Parathyroid adenoma (tissue), 2 donors: ENCODE measurements around the gene IL17REL.

Experiments
- H2AFZ ChIP-seq: fragments of 300-600 bp; sonication (generic); one replicate; pipeline ENCODE4 v1.7.0; 2017; ENCODE audit warnings: antibody characterized with exemption, mild to moderate bottlenecking
- H3K27ac ChIP-seq: fragments of 300-600 bp; sonication (generic); one replicate; pipeline ENCODE4 v1.7.0; 2017
- H3K27me3 ChIP-seq: fragments of 300-600 bp; sonication (generic); one replicate; pipeline ENCODE4 v1.7.0; 2017; ENCODE audit warnings: low read length; ENCODE audit not compliant: control insufficient read depth, insufficient read depth
- H3K36me3 ChIP-seq: fragments of 300-600 bp; sonication (generic); one replicate; pipeline ENCODE4 v1.7.0; 2017; ENCODE audit warnings: low read length; ENCODE audit not compliant: control insufficient read depth, insufficient read depth
- H3K4me1 ChIP-seq: fragments of 300-600 bp; sonication (generic); one replicate; pipeline ENCODE4 v1.7.0; 2017; ENCODE audit warnings: control low read depth
- H3K4me2 ChIP-seq: fragments of 300-600 bp; sonication (generic); one replicate; pipeline ENCODE4 v1.7.0; 2017; ENCODE audit warnings: low read length
- H3K4me3 ChIP-seq: fragments of 300-600 bp; sonication (generic); one replicate; pipeline ENCODE4 v1.7.0; 2017; ENCODE audit warnings: low read depth, low read length
- H3K79me2 ChIP-seq: fragments of 300-600 bp; sonication (generic); one replicate; pipeline ENCODE4 v1.7.0; 2017; ENCODE audit warnings: control low read depth
- H3K9ac ChIP-seq: fragments of 300-600 bp; sonication (generic); one replicate; pipeline ENCODE4 v1.7.0; 2017; ENCODE audit warnings: mild to moderate bottlenecking
- H3K9me3 ChIP-seq: fragments of 300-600 bp; sonication (generic); one replicate; pipeline ENCODE4 v1.7.0; 2017; ENCODE audit warnings: low read length; ENCODE audit not compliant: control insufficient read depth
- TF ChIP-seq, protein P1 (sequence below): fragments of 300-600 bp; sonication (generic); IDR thresholded peaks from one replicate; pipeline ENCODE4 v1.7.0; 2017; ENCODE audit warnings: antibody characterized with exemption, mild to moderate bottlenecking
- donor health status: primary hyperparathyroidism.

The IL17REL gene

DNA sequence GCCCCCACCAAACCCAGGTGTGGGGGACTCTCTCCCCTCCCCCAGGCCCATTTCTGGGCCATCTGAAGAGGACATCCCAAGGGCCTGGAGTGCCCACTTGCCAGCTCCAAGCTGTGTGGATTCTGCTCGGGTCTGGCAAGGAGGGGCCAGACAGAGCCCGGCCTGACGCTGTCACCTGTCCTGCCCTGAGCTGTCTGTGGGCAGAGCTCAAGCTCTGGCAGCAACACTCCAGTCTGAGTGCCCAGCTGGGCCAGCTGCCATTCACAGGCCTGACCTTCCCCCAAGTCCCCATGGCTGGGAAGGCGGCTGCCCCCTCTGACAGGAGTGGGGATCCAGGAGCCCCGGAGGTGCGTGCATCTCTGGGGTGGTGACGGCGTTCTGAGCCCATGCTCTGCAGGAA is 58.2 kb downstream of the IL17REL start:
- TF ChIP-seq, protein P1, sequence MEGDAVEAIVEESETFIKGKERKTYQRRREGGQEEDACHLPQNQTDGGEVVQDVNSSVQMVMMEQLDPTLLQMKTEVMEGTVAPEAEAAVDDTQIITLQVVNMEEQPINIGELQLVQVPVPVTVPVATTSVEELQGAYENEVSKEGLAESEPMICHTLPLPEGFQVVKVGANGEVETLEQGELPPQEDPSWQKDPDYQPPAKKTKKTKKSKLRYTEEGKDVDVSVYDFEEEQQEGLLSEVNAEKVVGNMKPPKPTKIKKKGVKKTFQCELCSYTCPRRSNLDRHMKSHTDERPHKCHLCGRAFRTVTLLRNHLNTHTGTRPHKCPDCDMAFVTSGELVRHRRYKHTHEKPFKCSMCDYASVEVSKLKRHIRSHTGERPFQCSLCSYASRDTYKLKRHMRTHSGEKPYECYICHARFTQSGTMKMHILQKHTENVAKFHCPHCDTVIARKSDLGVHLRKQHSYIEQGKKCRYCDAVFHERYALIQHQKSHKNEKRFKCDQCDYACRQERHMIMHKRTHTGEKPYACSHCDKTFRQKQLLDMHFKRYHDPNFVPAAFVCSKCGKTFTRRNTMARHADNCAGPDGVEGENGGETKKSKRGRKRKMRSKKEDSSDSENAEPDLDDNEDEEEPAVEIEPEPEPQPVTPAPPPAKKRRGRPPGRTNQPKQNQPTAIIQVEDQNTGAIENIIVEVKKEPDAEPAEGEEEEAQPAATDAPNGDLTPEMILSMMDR = no peak
- Histone ChIP-seq H3K4me1 (peaks cover 3% of the 10 kb centered on the region), H3K4me2 (no peak overlapping the region), H3K79me2 (no peaks in the 10 kb centered on the region), H3K36me3 (no peaks in the 10 kb centered on the region), H2AFZ (no peak overlapping the region), H3K9me3 (no peaks in the 10 kb centered on the region), H3K9ac (no peak overlapping the region), H3K27ac (peak overlapping the region; percentile 56), H3K4me3 (no peak overlapping the region), H3K27me3 (no peaks in the 10 kb centered on the region)

DNA sequence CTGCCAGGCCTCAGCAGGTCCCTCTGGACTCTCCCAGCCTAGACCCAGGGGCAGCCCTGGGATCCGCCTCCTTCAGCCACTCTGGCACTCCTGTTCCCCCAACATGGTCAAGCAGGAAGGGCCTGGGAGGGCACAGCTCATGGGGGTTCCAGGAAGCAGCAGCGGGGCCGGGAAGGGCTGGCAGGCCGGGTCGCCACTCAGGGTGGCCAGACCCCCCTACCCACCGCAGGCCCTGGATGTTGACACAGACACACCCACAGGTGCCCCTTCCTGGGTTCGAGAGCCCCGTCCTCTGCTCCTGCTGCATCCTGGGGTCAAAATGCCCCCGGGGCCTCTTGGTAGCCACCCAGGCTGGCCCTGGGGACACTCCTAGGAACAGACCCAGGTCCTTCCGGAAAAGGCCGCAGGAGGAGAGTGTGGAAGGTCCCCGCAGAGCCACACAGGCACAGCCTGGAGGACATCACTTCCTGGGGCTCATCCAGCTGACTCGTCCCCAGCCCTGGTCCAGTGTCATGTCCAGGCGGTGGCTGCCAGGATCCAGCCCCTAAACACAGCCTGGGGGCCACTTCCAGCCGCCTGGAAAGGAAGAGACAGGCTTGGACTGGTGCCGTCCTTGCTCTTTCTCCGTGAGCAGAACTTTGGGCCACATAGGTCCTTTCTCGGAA is 58.8 kb downstream of the IL17REL start:
- TF ChIP-seq, protein P1 = no peak
- no peaks in the 10 kb centered on the region for H3K27me3 ChIP-seq
- H2AFZ ChIP-seq = no peak overlapping the region
- no peaks in the 10 kb centered on the region for H3K79me2 ChIP-seq
- H3K4me2 ChIP-seq = no peak overlapping the region
- H3K4me1 ChIP-seq = peaks cover 7% of the 10 kb centered on the region
- H3K4me3 ChIP-seq = no peak overlapping the region
- no peak overlapping the region for H3K9ac ChIP-seq
- no peaks in the 10 kb centered on the region for H3K36me3 ChIP-seq
- peak overlapping the region; percentile 56 for H3K27ac ChIP-seq
- H3K9me3 ChIP-seq = no peaks in the 10 kb centered on the region

GRCh38 chr22:49953027-49953679 is 59.4 kb downstream of the IL17REL start:
- Histone ChIP-seq H3K79me2 (no peaks in the 10 kb centered on the region), H2AFZ (no peak overlapping the region), H3K4me2 (no peak overlapping the region), H3K4me3 (no peak overlapping the region), H3K9me3 (no peaks in the 10 kb centered on the region), H3K9ac (no peak overlapping the region), H3K4me1 (peaks cover 8% of the 10 kb centered on the region), H3K36me3 (no peaks in the 10 kb centered on the region), H3K27ac (peak overlapping the region; percentile 56), H3K27me3 (no peaks in the 10 kb centered on the region)
- TF ChIP-seq, protein P1 = no peak

DNA sequence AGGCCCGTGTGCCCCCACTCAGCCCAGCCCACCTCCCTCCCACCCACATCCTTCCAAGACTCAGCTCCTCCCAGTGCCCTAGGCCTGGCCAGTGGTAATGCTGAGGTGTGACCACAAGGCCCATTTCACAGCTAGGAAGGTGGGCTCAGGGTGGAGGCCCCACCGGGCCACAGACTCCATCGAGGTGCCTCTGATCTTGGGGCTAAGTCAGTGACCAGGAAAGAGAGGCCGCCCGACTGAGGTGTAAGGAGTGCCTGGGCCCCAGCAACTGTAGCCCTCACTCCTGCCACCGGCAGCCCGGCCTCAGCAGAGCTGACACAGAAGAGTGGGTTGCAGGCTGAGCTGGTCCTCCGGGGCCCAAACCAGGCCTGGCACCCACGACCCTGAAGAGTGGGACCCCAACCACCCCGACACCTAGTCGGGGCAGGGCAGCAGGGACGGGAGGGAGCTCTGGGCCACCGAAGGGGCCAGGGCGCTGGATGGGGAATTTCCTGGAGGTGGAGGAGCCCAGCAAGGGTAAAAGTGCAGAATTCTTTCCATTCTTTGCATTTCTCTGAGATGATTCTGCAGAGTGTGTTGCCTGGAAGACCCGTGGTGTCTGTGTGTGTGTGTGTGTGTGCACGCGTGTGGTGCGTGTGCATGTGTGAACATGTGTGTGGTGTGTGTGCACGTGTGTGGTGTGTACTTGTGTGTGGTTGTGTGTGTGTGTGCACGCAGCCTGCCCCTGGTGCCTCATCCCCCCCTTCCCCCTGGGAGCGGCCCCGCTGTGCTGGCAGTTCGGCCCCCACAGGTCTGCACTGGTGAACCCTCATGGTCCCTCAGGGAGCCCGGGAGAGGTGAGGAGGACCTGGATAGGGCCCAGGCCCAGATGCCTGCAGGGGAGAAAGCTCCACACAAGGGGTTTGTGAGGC is 60.3 kb downstream of the IL17REL start:
- Histone ChIP-seq H3K36me3 (no peaks in the 10 kb centered on the region), H3K4me1 (peaks cover 8% of the 10 kb centered on the region), H3K27ac (no peak overlapping the region), H3K4me2 (no peak overlapping the region), H2AFZ (no peak overlapping the region), H3K9ac (no peak overlapping the region), H3K79me2 (no peaks in the 10 kb centered on the region), H3K4me3 (no peak overlapping the region), H3K27me3 (no peaks in the 10 kb centered on the region), H3K9me3 (no peaks in the 10 kb centered on the region)
- TF ChIP-seq, protein P1 = no peak
